Ishikawa (cell line): ENCODE data around the gene ACP7.

Experiments
- CEBPB ChIP-seq: IDR thresholded peaks from 2 replicates; pipeline ENCODE4 v1.6.1; 2012
- CREB1 ChIP-seq: IDR thresholded peaks from 2 replicates; pipeline ENCODE4 v1.6.1; 2012; ENCODE audit warnings: low read depth
- EGR1 ChIP-seq: IDR thresholded peaks from 2 replicates; pipeline ENCODE4 v1.6.1; 2012
- EP300 ChIP-seq: IDR thresholded peaks from 2 replicates; pipeline ENCODE4 v1.6.1; 2012; ENCODE audit warnings: borderline replicate concordance
- FOXM1 ChIP-seq: IDR thresholded peaks from 2 replicates; pipeline ENCODE4 v1.6.1; 2012; ENCODE audit warnings: low read depth, borderline replicate concordance
- NFIC ChIP-seq: IDR thresholded peaks from 2 replicates; pipeline ENCODE4 v1.6.1; 2012
- RAD21 ChIP-seq: IDR thresholded peaks from 2 replicates; pipeline ENCODE4 v1.6.1; 2012; ENCODE audit warnings: low read depth
- REST ChIP-seq: IDR thresholded peaks from 2 replicates; pipeline ENCODE4 v1.6.1; 2012; ENCODE audit warnings: low read depth, mild to moderate bottlenecking
- TAF1 ChIP-seq: IDR thresholded peaks from 2 replicates; pipeline ENCODE4 v1.6.1; 2012; ENCODE audit warnings: low read depth, mild to moderate bottlenecking
- TCF12 ChIP-seq: IDR thresholded peaks from 2 replicates; pipeline ENCODE4 v1.6.1; 2012; ENCODE audit warnings: low read depth
- TEAD4 ChIP-seq: IDR thresholded peaks from 2 replicates; pipeline ENCODE4 v1.6.1; 2012
- YY1 ChIP-seq: IDR thresholded peaks from 2 replicates; pipeline ENCODE4 v1.6.1; 2012; ENCODE audit warnings: low read depth
- ZBTB7A ChIP-seq: IDR thresholded peaks from 2 replicates; pipeline ENCODE4 v1.6.1; 2012; ENCODE audit warnings: low read depth
- TF ChIP-seq, protein P1 (sequence below): IDR thresholded peaks from 2 replicates; pipeline ENCODE4 v1.6.1; 2012
- TF ChIP-seq, protein P2 (sequence below): IDR thresholded peaks from 2 replicates; pipeline ENCODE4 v1.6.1; 2012

The ACP7 gene

GRCh38 chr19:39113199-39113598 is 29.0 kb downstream of the ACP7 start:
- TF ChIP-seq, protein P1, sequence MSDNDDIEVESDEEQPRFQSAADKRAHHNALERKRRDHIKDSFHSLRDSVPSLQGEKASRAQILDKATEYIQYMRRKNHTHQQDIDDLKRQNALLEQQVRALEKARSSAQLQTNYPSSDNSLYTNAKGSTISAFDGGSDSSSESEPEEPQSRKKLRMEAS: no peak

GRCh38 chr19:39115105-39115847 is 31.1 kb downstream of the ACP7 start:
- TF ChIP-seq FOXM1 (no peak), TAF1 (no peak), EGR1 (no peak), CEBPB (no peak), ZBTB7A (no peak), NFIC (no peak), YY1 (no peak), TEAD4 (no peak), REST (no peak), RAD21 (no peak), TCF12 (no peak), EP300 (no peak)
- TF ChIP-seq, protein P1: no peak
- TF ChIP-seq, protein P2, sequence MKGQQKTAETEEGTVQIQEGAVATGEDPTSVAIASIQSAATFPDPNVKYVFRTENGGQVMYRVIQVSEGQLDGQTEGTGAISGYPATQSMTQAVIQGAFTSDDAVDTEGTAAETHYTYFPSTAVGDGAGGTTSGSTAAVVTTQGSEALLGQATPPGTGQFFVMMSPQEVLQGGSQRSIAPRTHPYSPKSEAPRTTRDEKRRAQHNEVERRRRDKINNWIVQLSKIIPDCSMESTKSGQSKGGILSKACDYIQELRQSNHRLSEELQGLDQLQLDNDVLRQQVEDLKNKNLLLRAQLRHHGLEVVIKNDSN: no peak

GRCh38 chr19:39119830-39120229 is 35.7 kb downstream of the ACP7 start:
- TF ChIP-seq, protein P1: no peak

DNA sequence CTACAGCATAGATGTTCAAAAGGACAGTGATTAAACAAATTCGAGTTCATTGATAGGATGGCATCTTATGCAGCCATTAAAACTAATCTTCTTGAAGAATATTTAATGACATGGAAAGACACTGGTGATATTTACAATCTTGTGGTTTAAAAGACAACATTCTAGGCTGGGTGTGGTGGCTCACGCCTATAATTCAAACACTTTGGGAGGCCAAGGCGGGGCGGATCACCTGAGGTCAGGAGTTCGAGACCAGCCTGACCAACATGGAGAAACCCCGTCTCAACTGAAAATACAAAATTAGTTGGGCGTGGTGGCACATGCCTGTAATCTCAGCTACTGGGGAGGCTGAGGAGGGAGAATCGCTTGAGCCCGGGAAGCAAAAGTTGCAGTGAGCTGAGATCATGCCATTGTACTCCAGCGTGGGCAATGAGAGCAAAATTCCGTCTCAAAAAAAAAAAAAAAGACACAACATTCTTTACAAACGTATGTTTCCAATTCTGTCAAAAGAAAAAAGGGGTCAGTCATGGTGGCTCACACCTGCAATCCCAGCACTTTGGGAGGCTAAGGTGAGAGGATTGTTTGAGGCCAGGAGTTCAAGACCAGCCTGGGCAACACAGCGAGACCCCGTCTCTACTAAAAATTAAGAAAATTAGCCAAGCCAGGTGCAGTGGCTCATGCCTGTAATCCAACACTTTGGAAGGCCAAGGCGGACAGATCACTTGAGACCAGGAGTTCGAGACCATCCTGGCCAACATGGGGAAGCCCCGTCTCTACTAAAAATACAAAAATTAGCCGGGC is 39.0 kb downstream of the ACP7 start:
- TF ChIP-seq TCF12: no peak

DNA sequence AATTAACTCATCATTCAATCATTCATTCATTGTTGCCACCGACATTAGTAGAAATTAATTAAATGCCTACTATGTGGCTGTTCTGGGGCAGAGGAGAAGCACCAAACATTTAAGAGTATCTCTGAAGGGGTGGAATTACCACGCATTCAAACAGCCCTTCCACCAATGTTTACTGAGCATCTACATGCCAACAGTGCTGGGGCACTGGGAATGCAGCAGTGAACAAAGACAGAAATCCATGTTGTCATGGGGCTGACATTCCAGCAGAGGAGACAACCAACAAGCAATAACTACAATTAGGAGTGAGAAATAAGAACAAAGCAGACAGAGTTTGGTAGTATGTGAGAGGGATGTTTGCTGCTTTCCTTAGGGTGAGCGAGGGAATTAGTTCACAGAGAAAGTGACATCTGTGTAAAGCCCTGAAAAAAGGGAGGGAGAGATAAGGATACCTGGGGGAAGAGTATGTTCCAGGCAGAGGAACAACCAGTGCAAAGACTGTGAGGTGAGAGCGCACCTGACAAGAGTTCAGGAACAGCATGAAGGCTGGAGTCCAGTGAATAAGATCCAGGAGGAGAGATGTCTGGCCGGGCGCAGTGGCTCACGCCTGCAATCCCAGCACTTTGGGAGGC is 40.1 kb downstream of the ACP7 start:
- TF ChIP-seq TAF1 (no peak), TCF12 (no peak), FOXM1 (no peak), RAD21 (no peak), EGR1 (no peak), EP300 (no peak), NFIC (no peak), CEBPB (no peak), ZBTB7A (no peak), CREB1 (no peak), YY1 (no peak), TEAD4 (no peak), REST (no peak)
- TF ChIP-seq, protein P1: no peak
- TF ChIP-seq, protein P2: no peak

GRCh38 chr19:39125199-39125553 is 41.0 kb downstream of the ACP7 start:
- TF ChIP-seq FOXM1: no peak
- TF ChIP-seq TAF1: no peak
- no peak for TF ChIP-seq TCF12
- TF ChIP-seq, protein P1: no peak; the same call in 1 of the 2 replicates
- TF ChIP-seq ZBTB7A: no peak
- TF ChIP-seq REST: no peak
- TF ChIP-seq, protein P2: no peak
- TF ChIP-seq RAD21: no peak
- no peak for TF ChIP-seq YY1
- TF ChIP-seq EGR1: no peak
